WERI-Rb-1 (cell line): ENCODE results near the gene LRCH1.
A peak's percentile ranks its signal among the peaks of the same experiment; 100 is the strongest.

Source experiments
- DNase-seq: peaks from one replicate; pipeline ENCODE4 v3.0.0-alpha.2; 2020
- H3K27ac ChIP-seq: fragments of 250-450 bp; sonication (Bioruptor Pico); 2 replicates; pipeline ENCODE4 v1.5.1; 2020; ENCODE audit warnings: mild to moderate bottlenecking, moderate library complexity
- H3K27me3 ChIP-seq: fragments of 250-450 bp; sonication (Bioruptor Pico); 2 replicates; pipeline ENCODE4 v1.5.1; 2021; ENCODE audit warnings: mild to moderate bottlenecking, low read depth, moderate library complexity; ENCODE audit not compliant: insufficient read depth, severe bottlenecking
- H3K36me3 ChIP-seq: fragments of 250-450 bp; sonication (Bioruptor Pico); 2 replicates; pipeline ENCODE4 v1.5.1; 2020; ENCODE audit warnings: mild to moderate bottlenecking, moderate library complexity
- H3K4me3 ChIP-seq: 2 replicates; pipeline ENCODE4 v1.5.1; 2011; ENCODE audit warnings: low read depth, mild to moderate bottlenecking, control low read depth, low read length
- H3K9me3 ChIP-seq: fragments of 250-450 bp; sonication (Bioruptor Pico); 2 replicates; pipeline ENCODE4 v1.5.1; 2021; ENCODE audit warnings: mild to moderate bottlenecking, moderate library complexity; ENCODE audit not compliant: severe bottlenecking
- TF ChIP-seq, protein P1 (sequence below): IDR thresholded peaks from 2 replicates; pipeline ENCODE4 v1.5.1; 2011; ENCODE audit warnings: low read depth, mild to moderate bottlenecking, control low read depth, inconsistent platforms, low read length

The LRCH1 gene

DNA sequence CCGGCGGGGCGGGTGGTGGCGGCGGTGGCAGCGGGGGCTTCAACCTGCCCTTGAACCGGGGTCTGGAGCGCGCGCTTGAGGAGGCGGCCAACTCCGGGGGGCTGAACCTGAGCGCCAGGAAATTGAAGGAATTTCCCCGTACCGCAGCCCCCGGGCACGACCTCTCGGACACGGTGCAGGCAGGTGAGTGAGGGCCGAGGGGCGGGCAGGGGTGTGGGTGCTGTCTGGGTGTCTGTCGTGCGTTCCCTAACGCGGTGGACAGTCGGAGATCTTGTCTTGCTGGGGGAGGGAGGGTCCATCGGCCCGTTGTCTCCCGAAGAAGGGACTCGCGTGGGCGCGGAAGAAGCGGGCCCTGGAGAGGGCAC is 533 bp downstream of the LRCH1 start:
- no peaks in the 10 kb centered on the region for H3K9me3 ChIP-seq
- peak overlapping the region; percentile 99 for H3K27ac ChIP-seq
- no peak for DNase-seq
- H3K36me3 ChIP-seq, result peaks cover 10% of the 10 kb centered on the region; the same call in 1 of the 2 replicates
- H3K27me3 ChIP-seq, result no peaks in the 10 kb centered on the region
- TF ChIP-seq, protein P1, sequence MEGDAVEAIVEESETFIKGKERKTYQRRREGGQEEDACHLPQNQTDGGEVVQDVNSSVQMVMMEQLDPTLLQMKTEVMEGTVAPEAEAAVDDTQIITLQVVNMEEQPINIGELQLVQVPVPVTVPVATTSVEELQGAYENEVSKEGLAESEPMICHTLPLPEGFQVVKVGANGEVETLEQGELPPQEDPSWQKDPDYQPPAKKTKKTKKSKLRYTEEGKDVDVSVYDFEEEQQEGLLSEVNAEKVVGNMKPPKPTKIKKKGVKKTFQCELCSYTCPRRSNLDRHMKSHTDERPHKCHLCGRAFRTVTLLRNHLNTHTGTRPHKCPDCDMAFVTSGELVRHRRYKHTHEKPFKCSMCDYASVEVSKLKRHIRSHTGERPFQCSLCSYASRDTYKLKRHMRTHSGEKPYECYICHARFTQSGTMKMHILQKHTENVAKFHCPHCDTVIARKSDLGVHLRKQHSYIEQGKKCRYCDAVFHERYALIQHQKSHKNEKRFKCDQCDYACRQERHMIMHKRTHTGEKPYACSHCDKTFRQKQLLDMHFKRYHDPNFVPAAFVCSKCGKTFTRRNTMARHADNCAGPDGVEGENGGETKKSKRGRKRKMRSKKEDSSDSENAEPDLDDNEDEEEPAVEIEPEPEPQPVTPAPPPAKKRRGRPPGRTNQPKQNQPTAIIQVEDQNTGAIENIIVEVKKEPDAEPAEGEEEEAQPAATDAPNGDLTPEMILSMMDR, result no peak
- peak overlapping the region; percentile 99 for H3K4me3 ChIP-seq

DNA sequence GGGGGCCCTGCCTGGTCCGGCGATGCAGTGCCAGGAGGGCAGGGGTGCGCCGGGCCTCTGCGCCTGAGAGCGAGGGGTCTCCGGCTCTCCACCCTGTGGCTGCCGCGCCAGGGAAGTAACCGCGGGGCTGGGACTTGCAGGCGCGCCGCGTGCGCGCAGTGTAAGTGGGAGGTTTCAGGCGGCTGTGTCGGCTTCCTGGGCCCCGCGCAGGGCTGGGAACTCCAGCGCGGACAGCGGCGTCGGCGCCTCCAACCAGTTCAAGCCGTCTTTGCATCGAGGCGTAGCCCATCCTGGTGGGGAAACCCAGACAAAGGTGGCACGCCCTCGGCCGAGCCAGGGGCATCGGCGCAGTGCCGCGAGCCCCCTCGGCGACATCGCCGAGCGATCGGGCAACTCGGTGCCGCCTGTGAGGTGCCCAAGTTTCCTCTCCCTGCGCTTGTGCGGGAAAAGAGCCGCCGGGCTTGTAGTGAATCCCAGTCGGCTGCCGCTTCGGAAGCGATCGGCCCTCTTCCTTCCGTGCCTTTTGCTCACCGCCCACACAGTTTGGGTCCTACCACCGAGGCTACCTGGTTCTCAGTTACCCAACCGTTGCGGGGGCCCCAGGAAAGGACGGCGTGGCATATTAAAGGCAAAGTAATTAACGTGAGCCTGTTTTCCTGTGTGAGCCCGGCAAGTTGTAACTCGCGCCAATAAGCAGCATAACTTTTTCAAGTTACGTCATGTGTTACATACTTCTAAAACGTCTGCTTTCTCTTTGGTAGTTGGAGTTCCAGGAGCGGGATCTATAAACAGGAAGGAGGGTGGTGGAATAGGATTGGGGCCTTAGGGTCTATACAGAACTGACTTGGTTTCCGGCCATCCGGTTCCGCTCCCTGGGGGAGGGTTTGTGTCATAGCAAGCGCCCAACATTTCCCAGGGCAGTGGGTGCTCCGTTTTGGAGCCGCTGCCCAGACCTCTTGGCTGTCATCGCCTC is 1.2 kb downstream of the LRCH1 start:
- H3K4me3 ChIP-seq, result peak overlapping the region; percentile 99
- TF ChIP-seq, protein P1, result peak; percentile 41
- H3K9me3 ChIP-seq, result no peaks in the 10 kb centered on the region
- H3K36me3 ChIP-seq, result peaks cover 10% of the 10 kb centered on the region; the same call in 1 of the 2 replicates
- no peaks in the 10 kb centered on the region for H3K27me3 ChIP-seq
- H3K27ac ChIP-seq, result peak overlapping the region; percentile 99
- DNase-seq, result peak; percentile 76

DNA sequence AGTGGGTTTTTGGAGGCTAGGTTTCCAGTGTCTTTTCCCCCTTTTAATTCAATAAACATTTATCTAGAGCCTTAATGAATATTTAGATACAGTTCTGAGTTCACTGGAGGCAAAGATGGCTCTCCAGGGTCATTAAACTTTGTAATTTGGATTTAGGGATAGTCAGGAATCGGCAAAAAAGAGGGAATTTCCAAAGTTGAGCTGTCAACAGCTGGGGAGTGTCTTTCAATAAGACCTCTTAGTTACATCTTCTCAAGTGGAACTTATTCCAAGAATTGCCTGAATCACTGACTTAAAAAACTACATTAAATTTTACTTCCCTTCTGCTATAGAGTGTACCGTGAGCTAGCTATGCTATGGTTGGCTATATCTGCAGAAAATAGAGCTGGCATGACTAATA is 2.0 kb downstream of the LRCH1 start:
- Histone ChIP-seq H3K27me3 (no peaks in the 10 kb centered on the region), H3K4me3 (peak overlapping the region; percentile 99), H3K36me3 (peaks cover 16% of the 10 kb centered on the region; the same call in 1 of the 2 replicates), H3K9me3 (no peaks in the 10 kb centered on the region), H3K27ac (peak overlapping the region; percentile 99)
- no peak for DNase-seq
- TF ChIP-seq, protein P1, result no peak

DNA sequence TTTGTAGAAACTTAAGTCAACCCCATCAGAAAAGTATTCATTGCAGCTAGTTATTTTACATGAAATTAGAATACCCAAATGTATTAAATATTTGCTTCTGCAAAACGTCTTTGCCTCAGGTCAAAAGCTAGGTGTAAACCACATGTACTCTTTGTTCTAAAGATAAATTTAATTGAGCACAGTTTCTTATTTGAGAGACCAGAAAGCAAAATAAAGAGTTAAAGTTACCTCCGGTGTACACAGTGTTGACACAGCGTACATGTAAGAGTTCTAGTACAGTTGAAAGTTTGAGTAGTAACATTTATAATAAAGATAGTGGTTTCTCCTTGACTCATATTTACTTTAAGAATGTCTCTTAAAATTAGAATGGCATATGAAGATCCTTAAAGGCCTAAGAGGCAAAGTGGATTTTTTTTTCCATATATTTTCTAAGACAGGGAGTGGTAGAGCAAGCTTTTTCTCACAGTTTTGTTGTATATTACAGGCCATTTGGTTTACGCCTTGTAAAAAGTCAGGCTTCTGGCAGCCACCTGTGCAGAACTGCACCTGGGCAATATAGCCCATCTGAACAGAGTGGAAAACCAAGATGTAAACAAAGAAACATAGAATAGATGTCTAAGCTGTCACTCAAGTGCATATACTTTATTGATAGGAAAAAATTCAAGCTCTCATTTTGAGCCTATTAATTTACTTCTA is 2.9 kb downstream of the LRCH1 start:
- Histone ChIP-seq H3K27me3 (no peaks in the 10 kb centered on the region), H3K4me3 (peak overlapping the region; percentile 99), H3K9me3 (no peaks in the 10 kb centered on the region), H3K27ac (no peak overlapping the region), H3K36me3 (peaks cover 16% of the 10 kb centered on the region; the same call in 1 of the 2 replicates)
- DNase-seq, result no peak
- TF ChIP-seq, protein P1, result no peak

DNA sequence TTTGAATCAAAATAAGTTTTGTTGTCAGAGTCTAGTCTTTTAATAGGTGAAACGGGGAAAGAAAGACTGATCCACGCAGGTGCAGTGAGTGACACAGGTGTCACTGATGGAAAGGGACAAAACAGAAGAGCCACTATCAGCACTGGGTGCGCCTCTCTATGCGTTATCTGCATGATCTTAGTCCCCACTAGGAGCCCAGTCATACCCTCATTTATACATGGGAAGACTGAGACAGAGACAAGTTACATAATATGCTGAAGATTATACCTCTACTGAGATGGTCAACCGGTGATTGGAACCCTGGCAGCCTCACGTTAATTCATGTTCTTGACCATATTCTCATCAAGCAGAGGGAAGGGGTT is 3.4 kb downstream of the LRCH1 start:
- TF ChIP-seq, protein P1, result no peak
- Histone ChIP-seq H3K36me3 (peaks cover 17% of the 10 kb centered on the region; the same call in 1 of the 2 replicates), H3K27me3 (no peaks in the 10 kb centered on the region), H3K27ac (no peak overlapping the region), H3K4me3 (no peak overlapping the region), H3K9me3 (no peaks in the 10 kb centered on the region)
- no peak for DNase-seq
